ENCODE measurements around the gene HS6ST3. TPM values are rescaled to one million over a fixed set of nuclear protein-coding genes. Genes with fewer than 3 reads are reported as not detected.

The HS6ST3 gene
- total and polyA plus RNA-seq, 12 donors: 2.1 to 27.1 (median 6.2) TPM

DNA sequence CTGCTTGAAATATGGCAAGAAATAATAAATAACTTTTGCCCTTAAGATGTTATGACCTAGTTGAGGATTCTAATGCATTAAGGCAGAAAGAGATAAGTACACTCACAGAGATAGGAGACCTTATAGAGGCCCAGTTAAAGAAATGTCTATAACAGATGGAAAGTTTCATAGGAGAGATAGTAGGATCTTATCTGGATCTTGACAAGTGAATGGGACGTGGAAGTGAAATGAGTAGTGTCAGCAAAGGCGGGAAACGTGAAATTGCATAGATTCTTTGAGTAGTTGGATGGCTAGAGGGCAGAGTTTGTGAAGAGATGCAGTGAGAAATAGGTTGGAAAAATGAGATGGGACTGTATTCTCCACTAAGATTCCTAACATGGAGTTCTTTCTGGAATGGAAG is 71.2 kb downstream of the HS6ST3 start:
- no peaks in the 10 kb centered on the region for H3K27me3 ChIP-seq
- DNase-seq: no peak
- WGBS, 4 donors: 68 to 77% (median 73%) methylated on average over 3 of the region's 3 CpGs
- TF ChIP-seq, protein P1, sequence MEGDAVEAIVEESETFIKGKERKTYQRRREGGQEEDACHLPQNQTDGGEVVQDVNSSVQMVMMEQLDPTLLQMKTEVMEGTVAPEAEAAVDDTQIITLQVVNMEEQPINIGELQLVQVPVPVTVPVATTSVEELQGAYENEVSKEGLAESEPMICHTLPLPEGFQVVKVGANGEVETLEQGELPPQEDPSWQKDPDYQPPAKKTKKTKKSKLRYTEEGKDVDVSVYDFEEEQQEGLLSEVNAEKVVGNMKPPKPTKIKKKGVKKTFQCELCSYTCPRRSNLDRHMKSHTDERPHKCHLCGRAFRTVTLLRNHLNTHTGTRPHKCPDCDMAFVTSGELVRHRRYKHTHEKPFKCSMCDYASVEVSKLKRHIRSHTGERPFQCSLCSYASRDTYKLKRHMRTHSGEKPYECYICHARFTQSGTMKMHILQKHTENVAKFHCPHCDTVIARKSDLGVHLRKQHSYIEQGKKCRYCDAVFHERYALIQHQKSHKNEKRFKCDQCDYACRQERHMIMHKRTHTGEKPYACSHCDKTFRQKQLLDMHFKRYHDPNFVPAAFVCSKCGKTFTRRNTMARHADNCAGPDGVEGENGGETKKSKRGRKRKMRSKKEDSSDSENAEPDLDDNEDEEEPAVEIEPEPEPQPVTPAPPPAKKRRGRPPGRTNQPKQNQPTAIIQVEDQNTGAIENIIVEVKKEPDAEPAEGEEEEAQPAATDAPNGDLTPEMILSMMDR (IDR thresholded peaks at IDR 0.05): no peak
- no peak for TF ChIP-seq POLR2A (IDR thresholded peaks at IDR 0.05)
- no peaks in the 10 kb centered on the region for H3K36me3 ChIP-seq (replicated peaks in 1 of 2)
- no peaks in the 10 kb centered on the region for H3K9me3 ChIP-seq (replicated peaks in 1 of 3)
- intact Hi-C loops (cut with DNase I): no loop called here
- H3K4me1 ChIP-seq (replicated peaks in 1 of 2): peaks cover 3 to 7% of the 10 kb centered on the region in 2 donors
- H3K27ac ChIP-seq: no peak overlapping the region
- no peak overlapping the region for H3K4me3 ChIP-seq

DNA sequence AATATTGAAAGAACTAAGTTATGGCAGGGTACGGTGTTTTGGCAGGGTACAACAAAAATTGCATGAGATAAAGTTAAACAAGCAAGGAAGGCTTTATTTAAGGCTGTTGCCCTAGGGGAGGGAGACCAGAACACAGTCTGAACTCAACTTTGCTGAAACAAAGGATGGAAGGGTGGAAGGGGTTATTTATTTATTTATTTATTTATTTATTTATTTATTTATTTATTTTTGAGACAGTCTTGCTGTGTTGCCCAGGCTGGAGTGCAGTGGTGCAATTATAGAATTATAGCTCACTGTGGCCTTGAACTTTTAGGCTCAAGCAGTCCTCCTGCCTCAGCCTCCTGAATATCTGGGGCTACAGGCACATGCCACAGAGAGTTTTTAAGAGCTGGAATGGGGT is 75.9 kb downstream of the HS6ST3 start:
- intact Hi-C loops (cut with DNase I): no loop called here
- Histone ChIP-seq H3K4me1 (replicated peaks in 1 of 2) (no peaks in the 10 kb centered on the region), H3K36me3 (replicated peaks in 1 of 2) (no peaks in the 10 kb centered on the region), H3K9me3 (replicated peaks in 1 of 3) (no peaks in the 10 kb centered on the region), H3K27me3 (no peaks in the 10 kb centered on the region), H3K27ac (no peak overlapping the region), H3K4me3 (no peak overlapping the region)
- no peak for DNase-seq
- 88 to 100% (median 98%) methylated on average over 1 of the region's 1 CpG for WGBS, 4 donors
- TF ChIP-seq, protein P1 (IDR thresholded peaks at IDR 0.05): no peak
- no peak for TF ChIP-seq POLR2A (IDR thresholded peaks at IDR 0.05)

DNA sequence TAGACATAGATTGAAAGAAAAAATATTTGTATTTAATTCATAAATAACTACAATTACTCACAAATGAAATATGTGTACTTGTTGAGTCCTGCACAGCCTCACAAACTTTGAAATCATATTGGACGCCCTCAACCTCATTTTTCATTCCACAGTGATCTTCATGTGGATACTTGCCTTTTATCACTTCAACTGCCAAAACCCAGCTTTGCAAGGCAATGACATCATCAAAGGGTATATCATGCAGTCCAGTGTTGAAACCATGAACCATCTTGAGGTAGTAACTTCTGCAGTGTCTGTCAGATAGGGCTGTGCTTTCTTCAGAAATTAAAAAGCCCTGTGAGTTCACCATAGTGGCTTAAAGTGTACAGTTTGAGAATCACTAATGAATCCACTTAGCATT is 82.2 kb downstream of the HS6ST3 start:
- 60 to 83% (median 69%) methylated on average over 1 of the region's 1 CpG for WGBS, 4 donors
- no peak for TF ChIP-seq POLR2A (IDR thresholded peaks at IDR 0.05)
- TF ChIP-seq, protein P1 (IDR thresholded peaks at IDR 0.05): no peak
- Histone ChIP-seq H3K27ac (no peak overlapping the region), H3K27me3 (no peaks in the 10 kb centered on the region), H3K4me1 (replicated peaks in 1 of 2) (peaks cover 0 to 3% of the 10 kb centered on the region in 2 donors), H3K4me3 (no peak overlapping the region), H3K9me3 (replicated peaks in 1 of 3) (no peaks in the 10 kb centered on the region), H3K36me3 (replicated peaks in 1 of 2) (no peaks in the 10 kb centered on the region)
- DNase-seq: no peak
- intact Hi-C loops (cut with DNase I): no loop called here

DNA sequence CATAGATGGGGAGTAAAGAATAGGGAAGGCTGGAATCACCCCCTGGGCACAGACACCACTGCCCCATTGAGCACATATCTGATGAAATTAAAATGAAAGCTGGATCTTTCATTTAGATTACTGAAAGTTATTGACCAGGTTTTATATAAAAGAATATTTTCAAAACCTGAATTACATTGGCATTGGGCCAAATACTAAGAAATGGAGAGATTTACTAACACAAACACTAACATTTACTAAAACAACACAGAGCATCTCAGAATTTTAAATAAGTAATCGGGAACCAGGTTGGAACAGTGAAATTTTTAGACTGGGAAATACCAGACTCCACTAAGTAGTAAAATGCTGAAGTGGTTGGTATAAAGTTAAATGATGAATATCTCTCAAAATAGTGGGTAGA is 88.9 kb downstream of the HS6ST3 start:
- no peak for DNase-seq
- no peaks in the 10 kb centered on the region for H3K27me3 ChIP-seq
- no peak overlapping the region for H3K27ac ChIP-seq
- no peaks in the 10 kb centered on the region for H3K9me3 ChIP-seq (replicated peaks in 1 of 3)
- intact Hi-C loops (cut with DNase I): no loop called here
- H3K36me3 ChIP-seq (replicated peaks in 1 of 2): no peaks in the 10 kb centered on the region
- H3K4me3 ChIP-seq: no peak overlapping the region
- 83 to 92% (median 88%) methylated on average over 1 of the region's 1 CpG for WGBS, 4 donors
- TF ChIP-seq, protein P1 (IDR thresholded peaks at IDR 0.05): no peak
- no peak for TF ChIP-seq POLR2A (IDR thresholded peaks at IDR 0.05)
- peaks cover 7 to 20% of the 10 kb centered on the region in 2 donors for H3K4me1 ChIP-seq (replicated peaks in 1 of 2)

All from adrenal gland (tissue), 12 donors.